Adipose tissue (tissue), 3 donors: ENCODE results near the gene CBLN3. TPM values are rescaled to one million over a fixed set of nuclear protein-coding genes. Genes with fewer than 3 reads are reported as not detected.
"Not testable (repeated sequence)": the region's sequence is repeated elsewhere in the genome, so short reads cannot be mapped to it uniquely, and the experiment has no call there.

ENCODE experiments used
- H3K27ac ChIP-seq: one replicate; pipeline ENCODE4 v1.5.1; 2013; ENCODE audit warnings: low read depth, low read length
- WGBS, 3 donors: extraction: QIAGEN DNeasy Blood & Tissue Kit; methylation state at CpG; one replicate each; pipeline ENCODE4 v1.1.7; 2013; 5-methylcytosine and 5-hydroxymethylcytosine counted together
- polyA plus RNA-seq, 3 donors: library from polyadenylated mRNA; stranded (reverse); fragments of 200-250 nt; gene quantifications; one replicate each; pipeline ENCODE4 v1.2.3, GENCODE V29; 2013
- donor health status: healthy with polysubstance abuse.
- donor health status: Bipolar disorder and iron deficiency.
- donor health status: healthy.

CBLN3 gene
- polyA plus RNA-seq, 3 donors = 0.89 to 4.3 (median 3.0) TPM

DNA sequence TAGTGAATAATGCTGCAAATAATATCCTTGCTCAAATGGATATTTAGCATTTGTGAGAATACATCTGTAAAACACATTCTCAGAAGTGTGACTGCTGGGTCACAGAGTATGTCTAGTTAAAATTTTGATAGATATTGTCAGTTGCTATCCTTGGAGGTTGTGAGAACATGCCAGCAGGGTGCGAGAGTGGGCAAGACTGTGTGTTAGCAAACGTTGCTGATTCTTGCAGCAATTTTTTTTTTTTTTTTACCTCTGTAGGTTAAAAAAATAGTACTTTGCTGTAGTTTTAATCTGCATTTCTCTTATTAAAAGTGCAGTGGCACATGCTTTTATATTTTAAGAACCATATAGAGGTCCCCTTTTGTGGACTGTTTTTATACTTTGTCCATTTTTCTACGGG is 35.2 kb downstream of the CBLN3 start:
- 43 to 54% (median 44%) methylated on average over 3 of the region's 3 CpGs for WGBS, 3 donors
- no peak overlapping the region for H3K27ac ChIP-seq

GRCh38 chr14:24392325-24393091 is 37.0 kb downstream of the CBLN3 start:
- WGBS, 3 donors = 44 to 78% (median 68%) methylated on average over 8 of the region's 8 CpGs
- H3K27ac ChIP-seq = no peak overlapping the region

DNA sequence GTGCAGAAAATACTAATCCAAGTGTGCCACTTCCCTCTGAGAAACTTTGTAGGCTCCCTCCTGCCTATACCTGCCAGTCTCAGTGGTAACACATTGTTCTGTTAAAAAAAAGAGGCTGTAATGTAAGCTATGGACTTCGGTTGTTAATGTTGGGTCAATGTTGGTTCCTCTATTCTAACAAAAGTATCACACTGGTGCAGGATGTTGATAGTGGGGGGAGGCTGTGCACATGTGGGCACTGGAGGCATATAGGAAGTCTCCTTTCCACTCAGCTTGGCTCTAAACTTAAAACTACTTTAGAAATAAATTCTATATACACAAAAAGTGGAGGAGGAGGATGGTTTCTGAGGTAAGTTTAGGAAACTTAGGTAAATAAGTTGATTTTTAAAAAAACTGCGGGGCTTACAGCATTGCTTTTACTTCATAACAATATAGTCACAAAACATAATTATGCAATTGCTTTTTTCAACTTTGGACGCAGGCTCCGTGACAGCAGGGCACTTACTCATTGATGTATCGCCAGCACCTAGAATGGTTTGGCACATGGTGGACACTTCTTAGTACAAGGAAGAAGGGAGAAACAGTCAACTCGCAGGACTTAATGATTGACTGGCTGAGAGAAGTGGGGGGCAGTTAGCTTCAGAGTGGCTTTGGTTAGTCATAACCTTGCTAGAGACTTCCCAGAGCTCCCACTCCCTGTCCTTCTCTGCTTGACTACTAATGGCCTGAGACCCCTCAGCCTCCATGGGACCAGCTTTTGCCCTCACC is 38.6 kb downstream of the CBLN3 start:
- H3K27ac ChIP-seq = no peak overlapping the region
- WGBS, 3 donors = 47 to 76% (median 59%) methylated on average over 6 of the region's 6 CpGs

DNA sequence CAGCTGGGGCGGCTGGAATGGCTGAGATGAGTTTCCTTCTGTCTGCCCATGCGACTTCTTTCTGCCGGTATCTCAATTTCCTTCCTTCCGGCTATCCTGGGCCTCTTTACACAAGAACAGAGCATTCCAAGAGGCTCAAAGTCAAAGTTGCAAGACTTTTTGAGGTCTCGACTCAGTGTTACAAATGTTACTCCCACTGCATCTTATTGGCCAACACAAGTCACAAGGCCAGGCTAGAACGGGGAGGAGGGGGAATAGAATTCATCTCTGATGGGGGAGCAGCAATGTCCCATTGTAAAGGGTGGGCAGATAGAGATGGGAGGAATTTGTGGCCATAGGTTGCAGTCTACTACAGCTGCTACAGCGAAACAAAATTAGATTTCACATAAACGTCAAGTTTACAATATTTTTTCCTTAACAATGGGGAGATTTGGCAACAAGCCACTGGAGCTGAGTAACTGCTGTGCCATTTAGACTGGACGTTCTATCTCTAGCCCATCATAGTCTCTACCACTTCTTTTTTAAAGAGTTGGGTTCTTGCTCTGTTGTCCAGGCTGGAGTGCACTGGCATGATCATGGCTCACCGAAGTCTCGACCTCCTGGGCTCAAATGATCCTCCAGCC is 40.1 kb downstream of the CBLN3 start:
- 53 to 75% (median 54%) methylated on average over 11 of the region's 11 CpGs for WGBS, 3 donors
- H3K27ac ChIP-seq = no peak overlapping the region

DNA sequence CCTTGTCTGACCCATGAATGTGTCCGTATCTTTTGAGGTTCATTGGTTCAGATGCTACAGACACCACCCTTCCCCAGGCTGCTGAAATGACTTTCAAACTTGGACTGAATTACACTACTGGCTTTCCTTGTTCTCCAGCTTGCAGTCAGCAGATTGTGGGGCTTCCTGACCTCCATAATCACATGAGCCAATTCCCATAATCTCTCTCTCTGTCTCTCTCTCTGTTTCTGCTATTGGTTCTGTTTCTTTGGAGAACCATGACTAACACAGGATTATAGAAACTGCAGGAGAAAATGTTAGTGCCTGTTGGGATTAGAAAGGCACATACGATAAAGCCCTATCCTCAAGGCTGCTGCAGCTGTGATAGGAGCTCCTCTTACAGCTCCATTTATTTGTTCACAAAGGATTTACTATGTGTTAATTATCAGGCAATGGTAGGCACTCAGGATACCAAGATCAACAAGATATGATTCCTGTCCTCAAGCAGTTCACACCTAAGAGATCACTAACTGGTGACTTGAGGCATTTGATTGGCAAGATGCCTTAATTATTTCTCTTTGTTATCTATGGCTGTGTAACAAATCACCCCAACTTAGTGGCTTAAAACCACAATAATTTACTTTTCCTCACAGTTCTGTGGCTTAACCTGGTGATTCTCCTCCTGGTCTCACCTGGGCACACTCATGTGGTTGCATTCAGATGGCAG is 40.8 kb downstream of the CBLN3 start:
- no peak overlapping the region for H3K27ac ChIP-seq

DNA sequence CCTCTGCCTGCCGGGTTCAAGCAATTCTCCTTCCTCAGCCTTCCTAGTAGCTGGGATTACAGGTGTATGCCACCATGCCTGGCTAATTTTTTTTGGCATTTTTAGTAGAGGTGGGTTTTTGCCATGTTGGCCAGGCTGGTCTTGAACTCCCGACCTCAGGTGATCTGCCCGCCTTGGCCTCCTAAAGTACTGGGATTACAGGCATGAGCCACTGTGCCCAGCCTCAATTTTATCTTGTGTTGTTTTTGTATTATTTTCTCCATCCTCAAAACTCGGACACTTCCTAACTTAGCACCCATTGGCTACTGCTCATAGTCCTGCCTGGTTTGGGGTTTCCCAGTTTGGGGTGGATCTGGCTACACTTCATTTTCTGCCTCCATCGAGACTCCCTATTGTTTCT is 41.9 kb downstream of the CBLN3 start:
- 86 to 93% (median 93%) methylated on average over 5 of the region's 5 CpGs for WGBS, 3 donors
- not testable (repeated sequence) for H3K27ac ChIP-seq

More for the DNA sequence above, 40.8 kb downstream of the CBLN3 start:
- 56 to 67% (median 66%) methylated on average over 2 of the region's 2 CpGs for WGBS, 3 donors

GRCh38 chr14:24387009-24387345 is 42.5 kb downstream of the CBLN3 start:
- H3K27ac ChIP-seq = no peak overlapping the region
- 89 to 96% (median 96%) methylated on average over 2 of the region's 2 CpGs for WGBS, 3 donors

- 83 to 88% (median 85%) methylated on average over 4 of the region's 4 CpGs for WGBS, 3 donors
- H3K27ac ChIP-seq = no peak overlapping the region
Measured at GRCh38 chr14:24385524-24385923, 43.9 kb downstream of the CBLN3 start.

DNA sequence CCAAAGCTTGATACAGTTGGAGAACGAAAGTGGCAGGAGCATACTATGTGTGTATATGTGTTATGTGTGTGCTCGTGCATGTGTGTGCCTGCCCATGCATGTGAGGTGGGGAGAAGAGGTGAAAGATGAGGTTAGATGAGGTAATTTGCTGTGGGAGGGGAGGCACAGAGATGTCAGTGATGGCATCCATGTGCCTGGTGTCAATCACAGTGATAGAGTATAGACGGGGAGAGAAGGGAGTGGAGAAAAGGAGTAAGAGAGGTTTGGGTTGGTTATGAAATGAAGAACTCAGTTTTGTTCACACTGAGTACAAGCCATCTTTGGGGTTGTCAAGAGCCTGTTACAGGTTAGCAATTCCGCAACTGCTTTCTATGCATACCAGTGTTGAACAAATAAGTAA is 45.3 kb downstream of the CBLN3 start:
- H3K27ac ChIP-seq = no peak overlapping the region
- 81 to 90% (median 87%) methylated on average over 4 of the region's 4 CpGs for WGBS, 3 donors

- WGBS, 3 donors = 63 to 80% (median 67%) methylated on average over 4 of the region's 4 CpGs
- H3K27ac ChIP-seq = no peak overlapping the region
Measured at GRCh38 chr14:24382064-24382371, 47.5 kb downstream of the CBLN3 start.

- no peak overlapping the region for H3K27ac ChIP-seq
- 82 to 87% (median 86%) methylated on average over 8 of the region's 8 CpGs for WGBS, 3 donors
Measured at GRCh38 chr14:24381363-24382063, 48.0 kb downstream of the CBLN3 start.

DNA sequence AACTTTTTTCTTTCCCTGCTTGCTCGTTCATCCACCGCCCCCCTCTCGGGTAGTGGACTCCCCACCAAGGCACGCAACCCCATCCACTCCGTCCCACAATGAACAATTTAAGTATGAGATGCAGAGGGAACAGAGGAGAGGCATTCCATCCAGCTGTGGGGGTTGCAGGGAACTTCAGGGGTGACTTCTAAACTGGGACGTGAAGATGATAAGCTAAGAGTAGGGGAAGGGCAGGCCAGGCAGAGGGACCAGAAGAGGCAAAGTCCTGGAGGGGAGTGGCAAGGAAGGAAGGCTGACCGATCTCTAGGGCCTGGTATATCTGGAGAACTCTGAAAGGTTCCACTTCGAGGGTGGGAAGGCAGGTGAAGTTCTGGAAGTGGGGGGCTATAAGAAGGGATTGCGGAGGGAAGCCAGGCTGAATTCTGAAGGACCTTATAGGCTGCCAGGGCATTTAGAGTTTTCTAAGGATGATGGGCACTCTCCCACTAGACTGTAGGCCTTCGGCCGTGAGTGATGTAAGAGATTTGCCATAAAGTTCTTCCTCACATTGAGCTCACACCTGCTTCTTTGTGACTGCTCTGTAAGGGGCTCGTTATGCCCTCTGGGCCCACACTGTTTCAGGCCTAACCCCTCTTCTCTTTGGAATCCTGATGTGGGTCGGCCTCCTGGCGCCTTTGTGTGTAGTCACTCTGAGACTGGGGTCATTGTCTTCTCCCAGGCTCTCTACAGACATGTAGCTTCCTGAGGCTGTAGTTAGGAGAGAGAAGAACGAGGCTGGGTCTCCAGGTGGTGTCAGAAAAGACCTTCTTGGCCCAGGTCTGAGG is 49.3 kb downstream of the CBLN3 start:
- 82 to 85% (median 83%) methylated on average over 15 of the region's 15 CpGs for WGBS, 3 donors
- H3K27ac ChIP-seq = no peak overlapping the region

DNA sequence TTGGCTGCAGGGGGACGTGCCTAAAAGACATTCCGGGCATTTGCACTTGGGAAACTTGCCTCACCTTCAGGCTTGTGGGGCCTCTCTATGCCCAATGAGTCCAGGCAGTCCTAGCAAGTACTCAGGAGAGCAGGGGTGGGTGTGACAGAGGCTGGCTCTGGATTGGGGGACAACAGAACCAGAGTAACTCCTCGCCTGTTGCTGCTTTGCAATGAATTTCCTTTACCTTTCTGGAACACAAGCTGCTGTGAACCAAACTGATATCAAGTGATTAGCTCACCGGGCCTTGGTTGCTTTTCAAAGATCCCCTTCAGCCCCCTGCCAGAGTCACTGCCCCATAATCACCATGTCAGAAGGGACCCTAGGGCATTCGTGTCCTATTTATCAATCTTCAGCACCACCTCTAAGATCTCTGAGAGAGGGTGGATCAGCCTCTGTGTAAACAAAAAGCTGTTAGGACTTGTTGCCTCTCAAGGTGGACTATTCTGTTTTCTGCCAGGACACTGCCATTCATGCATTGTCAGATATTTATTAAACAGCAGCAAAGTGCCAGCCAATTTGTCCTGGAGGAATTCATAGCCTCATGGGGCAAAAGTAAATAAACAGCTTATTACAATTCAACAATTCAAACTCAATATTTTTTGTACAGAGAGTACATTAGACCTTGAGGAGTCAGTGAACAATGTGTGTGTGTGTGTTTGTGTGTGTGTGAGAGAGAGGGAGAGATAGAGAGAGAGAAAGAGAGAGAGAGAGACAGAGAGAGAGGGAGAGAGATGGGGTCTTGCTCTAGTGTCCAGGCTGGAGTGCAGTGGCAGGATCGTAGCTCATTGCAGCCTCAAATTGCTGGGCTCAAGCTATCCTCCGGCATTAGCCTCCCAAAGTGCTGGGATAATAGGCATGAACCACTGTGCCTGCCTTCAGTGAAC is 50.2 kb downstream of the CBLN3 start:
- WGBS, 3 donors = 78 to 90% (median 78%) methylated on average over 7 of the region's 7 CpGs
- no peak overlapping the region for H3K27ac ChIP-seq

GRCh38 chr14:24378327-24378726 is 51.1 kb downstream of the CBLN3 start:
- WGBS, 3 donors = 78 to 89% (median 82%) methylated on average over 3 of the region's 3 CpGs
- H3K27ac ChIP-seq = no peak overlapping the region

DNA sequence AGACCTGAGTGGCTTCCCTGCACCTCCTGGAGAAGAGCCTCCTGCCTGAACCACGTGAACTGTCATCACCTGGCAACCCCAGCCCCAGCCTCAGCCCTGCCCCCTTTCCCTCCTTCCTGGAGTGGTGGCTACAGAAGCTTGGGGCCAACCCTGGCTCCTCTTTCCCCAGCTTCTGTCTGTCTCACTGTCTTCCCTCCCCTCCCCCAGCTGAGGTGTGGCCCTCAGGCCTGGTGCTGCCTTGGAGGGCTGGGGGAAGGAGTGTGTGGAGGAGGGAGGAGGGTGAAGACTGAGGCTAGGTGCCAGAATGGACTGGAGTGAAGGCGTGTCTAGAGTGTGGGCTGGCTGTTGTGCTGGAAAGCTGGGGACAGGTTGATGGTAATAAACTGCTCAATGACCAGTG is 51.8 kb downstream of the CBLN3 start:
- H3K27ac ChIP-seq = no peak overlapping the region
- 58 to 72% (median 61%) methylated on average over 2 of the region's 2 CpGs for WGBS, 3 donors

DNA sequence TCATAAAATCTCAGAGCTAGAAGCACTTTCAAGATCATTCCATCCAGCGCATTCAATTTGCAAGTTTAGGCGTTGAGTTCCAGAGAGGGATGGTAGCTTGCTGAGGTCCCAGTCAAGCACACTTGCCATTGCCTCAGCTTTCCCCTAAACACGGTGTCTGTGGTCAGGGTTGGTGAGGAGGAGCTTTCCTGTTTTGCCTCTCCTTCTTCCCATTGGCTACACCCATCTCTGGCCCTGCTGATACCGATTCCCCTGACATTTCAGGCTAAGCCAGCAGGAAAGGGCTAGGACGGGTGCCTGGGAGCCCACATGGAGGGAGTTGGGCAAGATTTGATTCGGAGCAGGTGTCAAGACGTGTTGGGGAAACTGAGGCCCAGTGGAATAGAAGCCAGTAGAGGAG is 52.3 kb downstream of the CBLN3 start:
- H3K27ac ChIP-seq = no peak overlapping the region
- WGBS, 3 donors = 74 to 88% (median 76%) methylated on average over 7 of the region's 7 CpGs
